HCT116 (cell line): ENCODE measurements around the gene KMT2B. TPM values are rescaled to one million over a fixed set of nuclear protein-coding genes. Genes with fewer than 3 reads are reported as not detected.

ENCODE experiments used
- ATAC-seq: fragments of 200-7000 bp; cut with Tn5 transposase; 2 replicates; pipeline ENCODE4 v1.9.1; 2020; ENCODE audit warnings: mild to moderate bottlenecking, moderate library complexity
- BruUV-seq: library from RNA; stranded (reverse); fragments of 400-500 nt; replicated peaks from 2 replicates; lab custom pipeline; 2021; lab: Mats Ljungman, UMichigan
- CTCF ChIA-PET: fragments of 300-600 bp; sonication (Branson Sonifier 250); formaldehyde crosslinking; loops from one replicate; lab custom pipeline; 2021; ENCODE audit warnings: antibody characterized with exemption; lab: Charles Lee
- POLR2A ChIA-PET: fragments of 300-600, 350-600 bp; sonication (Branson Sonifier 250); formaldehyde crosslinking; loops from one replicate; lab custom pipeline; 2021; ENCODE audit warnings: antibody characterized with exemption; lab: Charles Lee
- RAD21 ChIA-PET, 2 experiments: fragments of 300-600 bp; sonication (Branson Sonifier 250); formaldehyde crosslinking; loops; one replicate each; lab custom pipeline; 2023; ENCODE audit warnings: low total read pairs in 2 of 2; ENCODE audit not compliant: uncharacterized antibody in 2 of 2, unreplicated experiment in 2 of 2, low non-redundant PET in 1 of 2; lab: Charles Lee
- DNase-seq: peaks from one replicate; pipeline ENCODE4 v3.0.0-alpha.2; 2010; ENCODE audit warnings: low read depth, low spot score
- H2AFZ ChIP-seq: fragments of 200-600 bp; shearing (Covaris generic), sonication (generic); 2 replicates; pipeline ENCODE4 v1.6.1; 2017; ENCODE audit warnings: low read depth, mixed run types, mixed read lengths, antibody characterized with exemption, low read length; ENCODE audit not compliant: poor library complexity, severe bottlenecking
- H3K27ac ChIP-seq: 2 replicates; pipeline ENCODE4 v1.5.1; 2012; ENCODE audit warnings: low read depth, low read length
- H3K27me3 ChIP-seq: fragments of 200-600 bp; sonication (generic); 2 replicates; pipeline ENCODE4 v1.6.1; 2016; ENCODE audit warnings: mixed run types, low read length, mixed read lengths; ENCODE audit not compliant: insufficient read depth
- H3K36me3 ChIP-seq, 2 experiments: fragments of 200-500 bp in 1 of 2; fragments of 200-600 bp in 1 of 2; sonication (Bioruptor generic) in 1 of 2; sonication (generic) in 1 of 2; 2 replicates each; pipeline versions ENCODE4 v1.5.1 to v1.6.1; 2014 to 2016; ENCODE audit warnings: low read length in 2 of 2, inconsistent platforms in 1 of 2, mixed read lengths in 1 of 2, mixed run types in 1 of 2; ENCODE audit not compliant: insufficient read depth in 2 of 2, control insufficient read depth in 1 of 2
- H3K4me1 ChIP-seq, 2 experiments: fragments of 200-600 bp in 1 of 2; sonication (generic) in 1 of 2; 2 replicates each; pipeline versions ENCODE4 v1.5.1 to v1.6.1; 2012 to 2017; ENCODE audit warnings: low read length in 2 of 2, inconsistent platforms in 1 of 2, mild to moderate bottlenecking in 1 of 2, mixed read lengths in 1 of 2, mixed run types in 1 of 2, moderate library complexity in 1 of 2; ENCODE audit not compliant: insufficient read depth in 2 of 2, control insufficient read depth in 1 of 2
- H3K4me2 ChIP-seq: fragments of 200-600 bp; sonication (generic); 2 replicates; pipeline ENCODE4 v1.6.1; 2017; ENCODE audit warnings: mixed run types, low read length, mixed read lengths
- H3K4me3 ChIP-seq, 2 experiments: fragments of 200-600 bp in 1 of 2; sonication (generic) in 1 of 2; replicated peaks in 1 of 2; 2 replicates each; pipeline ENCODE4 v1.5.1; 2011 to 2016; ENCODE audit warnings: low read length in 2 of 2, control low read depth in 1 of 2, low read depth in 1 of 2, mild to moderate bottlenecking in 1 of 2, mixed read lengths in 1 of 2, mixed run types in 1 of 2
- H3K79me2 ChIP-seq: fragments of 200-600 bp; sonication (generic); 2 replicates; pipeline ENCODE4 v1.6.1; 2017; ENCODE audit warnings: mild to moderate bottlenecking, mixed run types, low read length, moderate library complexity, mixed read lengths; ENCODE audit not compliant: insufficient read depth
- H3K9ac ChIP-seq: fragments of 200-600 bp; sonication (generic); 2 replicates; pipeline ENCODE4 v1.6.1; 2016; ENCODE audit warnings: low read length, mixed read lengths
- H3K9me2 ChIP-seq: fragments of 200-600 bp; sonication (generic), shearing (Covaris generic); 2 replicates; pipeline ENCODE4 v1.6.1; 2017; ENCODE audit warnings: mixed run types, mild to moderate bottlenecking, moderate library complexity; ENCODE audit not compliant: insufficient read depth
- H3K9me3 ChIP-seq, 2 experiments: fragments of 200-500 bp in 1 of 2; fragments of 200-600 bp in 1 of 2; sonication (Bioruptor generic) in 1 of 2; sonication (generic) in 1 of 2; 2 replicates each; pipeline ENCODE4 v1.6.1; 2014 to 2017; ENCODE audit warnings: low read length in 2 of 2, mixed read lengths in 2 of 2, inconsistent platforms in 1 of 2, low read depth in 1 of 2, mild to moderate bottlenecking in 1 of 2, mixed run types in 1 of 2, moderate library complexity in 1 of 2; ENCODE audit not compliant: control insufficient read depth in 1 of 2, insufficient read depth in 1 of 2
- H4K20me1 ChIP-seq: fragments of 200-600 bp; sonication (generic), shearing (Covaris generic); 2 replicates; pipeline ENCODE4 v1.6.1; 2017; ENCODE audit warnings: mixed run types, mild to moderate bottlenecking, moderate library complexity; ENCODE audit not compliant: insufficient read depth
- ATF3 ChIP-seq: IDR thresholded peaks from 2 replicates; pipeline ENCODE4 v1.6.1; 2012
- CBX3 ChIP-seq: IDR thresholded peaks from 2 replicates; pipeline ENCODE4 v1.6.1; 2012; ENCODE audit warnings: low read depth
- EGR1 ChIP-seq: IDR thresholded peaks from 2 replicates; pipeline ENCODE4 v1.6.1; 2012; ENCODE audit warnings: low read depth
- ELF1 ChIP-seq: IDR thresholded peaks from 2 replicates; pipeline ENCODE4 v1.6.1; 2012; ENCODE audit warnings: low read depth, borderline replicate concordance
- EZH2 ChIP-seq: fragments of 200-600 bp; sonication (generic); IDR thresholded peaks from 2 replicates; pipeline ENCODE4 v1.6.1; 2017; ENCODE audit warnings: antibody characterized with exemption, mixed run types
- MAX ChIP-seq: IDR thresholded peaks from 2 replicates; pipeline ENCODE4 v1.6.1; 2012
- POLR2A ChIP-seq: IDR thresholded peaks from 2 replicates; pipeline ENCODE4 v1.7.0; 2011; ENCODE audit warnings: borderline replicate concordance; ENCODE audit not compliant: insufficient read depth, insufficient read length; ENCODE audit errors: extremely low read depth
- POLR2AphosphoS5 ChIP-seq: IDR thresholded peaks from 2 replicates; pipeline ENCODE4 v1.6.1; 2011; ENCODE audit warnings: mild to moderate bottlenecking, low read depth, low read length, moderate library complexity
- RAD21 ChIP-seq: IDR thresholded peaks from 2 replicates; pipeline ENCODE4 v1.6.1; 2012; ENCODE audit warnings: low read depth, mild to moderate bottlenecking
- REST ChIP-seq: IDR thresholded peaks from 2 replicates; pipeline ENCODE4 v1.6.1; 2012; ENCODE audit warnings: low read depth
- SRF ChIP-seq: IDR thresholded peaks from 2 replicates; pipeline ENCODE4 v1.6.1; 2012; ENCODE audit warnings: low read depth
- TCF7L2 ChIP-seq: IDR thresholded peaks from 2 replicates; pipeline ENCODE4 v1.7.0; 2011; ENCODE audit warnings: borderline replicate concordance, inconsistent platforms; ENCODE audit not compliant: insufficient read depth, insufficient read length; ENCODE audit errors: extremely low read depth
- YY1 ChIP-seq: IDR thresholded peaks from 2 replicates; pipeline ENCODE4 v1.6.1; 2011; ENCODE audit warnings: low read length, low read depth, moderate library complexity, mild to moderate bottlenecking; ENCODE audit not compliant: insufficient replicate concordance; ENCODE audit errors: extremely low read depth
- ZNF274 ChIP-seq: fragments of 200-500 bp; sonication (Bioruptor generic); IDR thresholded peaks from 2 replicates; pipeline ENCODE4 v1.6.1; 2014; ENCODE audit warnings: mild to moderate bottlenecking, low read depth, low read length, inconsistent platforms
- intact Hi-C: fragments of 100-400 bp; cut with micrococcal nuclease; formaldehyde crosslinking; loops from 2 replicates; pipeline ENCODE4 v1.10.0; 2022
- total RNA-seq: library from RNA; stranded (reverse); gene quantifications from one replicate; pipeline ENCODE4 v1.2.1, GENCODE V29; 2021; ENCODE audit not compliant: unreplicated experiment

Gene KMT2B
- total RNA-seq, 1 experiment from 2014 or later = 29.9 TPM

- ChIA-PET POLR2A (no interaction called here), CTCF (interaction anchor here (1.0 to 1.1 kb wide), 2 partner anchors 11 to 143 kb away, joined by 3 to 10 read pairs; no protein-coding TSS in a partner anchor), RAD21 (no interaction called here)
- BruUV-seq = no TSS peak
- H3K27me3 ChIP-seq = no peaks in the 10 kb centered on the region
- no peak overlapping the region for H3K4me3 ChIP-seq
- H3K79me2 ChIP-seq = no peaks in the 10 kb centered on the region
- no peaks in the 10 kb centered on the region for H4K20me1 ChIP-seq
- H2AFZ ChIP-seq = no peak overlapping the region
- no peak for ATAC-seq
- no peak overlapping the region for H3K27ac ChIP-seq
- H3K9me3 ChIP-seq = no peaks in the 10 kb centered on the region
- no peak overlapping the region for H3K4me2 ChIP-seq
- no peaks in the 10 kb centered on the region for H3K9me2 ChIP-seq
- DNase-seq = no peak
- no peaks in the 10 kb centered on the region for H3K36me3 ChIP-seq
- H3K9ac ChIP-seq = no peak overlapping the region
- TF ChIP-seq POLR2A (no peak), CBX3 (no peak), ZNF274 (no peak), SRF (no peak), REST (no peak), RAD21 (peak; percentile 29; the same call in 1 of the 2 replicates)
- H3K4me1 ChIP-seq = peaks cover 5 to 9% of the 10 kb centered on the region in 2 experiments; a peak in 2 of 4 replicates
- intact Hi-C loops = loop anchor here (5.0 kb wide), 1 partner anchor 190 kb away; no protein-coding TSS in a partner anchor
Measured at GRCh38 chr19:35692010-35692409, 25.8 kb upstream of the KMT2B start.

- no peaks in the 10 kb centered on the region for H3K36me3 ChIP-seq
- H3K27ac ChIP-seq = no peak overlapping the region
- 0 out of 2 replicates have a peak overlapping the region, but pooled peaks have one; percentile 14 for H3K4me2 ChIP-seq
- intact Hi-C loops = loop anchor here (1.0 to 5.0 kb wide), 2 partner anchors 189 to 238 kb away; no protein-coding TSS in a partner anchor
- CTCF ChIA-PET = interaction anchor here (0.9 to 1.9 kb wide), 5 partner anchors 9 to 241 kb away, joined by 3 to 10 read pairs (median 4); no protein-coding TSS in a partner anchor
- H3K27me3 ChIP-seq = no peaks in the 10 kb centered on the region
- H3K79me2 ChIP-seq = no peaks in the 10 kb centered on the region
- peaks cover 5 to 9% of the 10 kb centered on the region in 2 experiments; a peak in 2 of 4 replicates for H3K4me1 ChIP-seq
- DNase-seq (no peak), ATAC-seq (peak; percentile 48)
- no peaks in the 10 kb centered on the region for H4K20me1 ChIP-seq
- POLR2A ChIA-PET = no interaction called here
- H3K4me3 ChIP-seq = no peak overlapping the region
- H3K9me2 ChIP-seq = no peaks in the 10 kb centered on the region
- RAD21 ChIA-PET = no interaction called here
- no TSS peak for BruUV-seq
- no peak overlapping the region for H3K9ac ChIP-seq
- peak overlapping the region; percentile 54 for H2AFZ ChIP-seq
- H3K9me3 ChIP-seq = no peaks in the 10 kb centered on the region
- TF ChIP-seq YY1 (no peak), RAD21 (no peak), SRF (no peak), ELF1 (no peak), MAX (no peak), POLR2AphosphoS5 (no peak), ZNF274 (no peak), EGR1 (no peak), EZH2 (no peak), TCF7L2 (no peak), ATF3 (no peak)
Measured at GRCh38 chr19:35693422-35693821, 24.4 kb upstream of the KMT2B start.
